ENCODE results near the gene ANGPTL8. TPM values are rescaled to one million over a fixed set of nuclear protein-coding genes. Genes with fewer than 3 reads are reported as not detected.

The ANGPTL8 gene
- polyA plus RNA-seq (ENCODE audit: insufficient read length in 4 of 4) = 1 to 10 TPM in 1 of 4 donors, under 1 TPM in 2, not detected in 1; 0.52 to 1.2 (median 0.86) TPM

GRCh38 chr19:11239377-11240000 is at the start of gene ANGPTL8:
ANGPTL8 (plus strand) TSS chr19:11239619; CDS start chr19:11239638, 19 bp downstream.
- DNase-seq (ENCODE audit: low read depth in 4 of 4, low spot score in 2 of 4) = no peak

GRCh38 chr19:11190501-11190900 is 48.9 kb upstream of the ANGPTL8 start:
- no peak for DNase-seq (ENCODE audit: low read depth in 4 of 4, low spot score in 2 of 4)

- no peak for DNase-seq (ENCODE audit: low read depth in 4 of 4, low spot score in 2 of 4)
Measured at GRCh38 chr19:11191273-11191755, 48.1 kb upstream of the ANGPTL8 start.

GRCh38 chr19:11191934-11192333 is 47.5 kb upstream of the ANGPTL8 start:
- no peak for DNase-seq (ENCODE audit: low read depth in 4 of 4, low spot score in 2 of 4)

GRCh38 chr19:11192957-11193939 is 46.2 kb upstream of the ANGPTL8 start:
- no peak for DNase-seq (ENCODE audit: low read depth in 4 of 4, low spot score in 2 of 4)

- DNase-seq (ENCODE audit: low read depth in 4 of 4, low spot score in 2 of 4) = no peak
Measured at GRCh38 chr19:11194173-11194572, 45.2 kb upstream of the ANGPTL8 start.

GRCh38 chr19:11194656-11195558 is 44.5 kb upstream of the ANGPTL8 start:
- DNase-seq (ENCODE audit: low read depth in 4 of 4, low spot score in 2 of 4) = peak in 3 of 4 donors; percentile 30 to 46 (median 35)

GRCh38 chr19:11195681-11196080 is 43.7 kb upstream of the ANGPTL8 start:
- no peak for DNase-seq (ENCODE audit: low read depth in 4 of 4, low spot score in 2 of 4)

GRCh38 chr19:11196406-11197287 is 42.8 kb upstream of the ANGPTL8 start:
- DNase-seq (ENCODE audit: low read depth in 4 of 4, low spot score in 2 of 4) = peak in 2 of 4 donors; percentile 24 to 26

- peak; percentile 53 to 72 (median 64) for DNase-seq (ENCODE audit: low read depth in 4 of 4, low spot score in 2 of 4)
Measured at GRCh38 chr19:11197291-11198174, 41.9 kb upstream of the ANGPTL8 start, which contains the start of gene KANK2. KANK2 (minus strand) TSS chr19:11197545; CDS start chr19:11194511, 3,034 bp downstream.

GRCh38 chr19:11198175-11198534 is 41.3 kb upstream of the ANGPTL8 start:
- no peak for DNase-seq (ENCODE audit: low read depth in 4 of 4, low spot score in 2 of 4)

GRCh38 chr19:11198769-11199424 is 40.5 kb upstream of the ANGPTL8 start:
- DNase-seq (ENCODE audit: low read depth in 4 of 4, low spot score in 2 of 4) = no peak

- no peak for DNase-seq (ENCODE audit: low read depth in 4 of 4, low spot score in 2 of 4)
Measured at GRCh38 chr19:11199517-11199916, 39.9 kb upstream of the ANGPTL8 start.

- no peak for DNase-seq (ENCODE audit: low read depth in 4 of 4, low spot score in 2 of 4)
Measured at GRCh38 chr19:11200015-11200574, 39.3 kb upstream of the ANGPTL8 start.

- DNase-seq (ENCODE audit: low read depth in 4 of 4, low spot score in 2 of 4) = no peak
Measured at GRCh38 chr19:11200931-11201330, 38.5 kb upstream of the ANGPTL8 start.

- DNase-seq (ENCODE audit: low read depth in 4 of 4, low spot score in 2 of 4) = no peak
Measured at GRCh38 chr19:11201791-11202190, 37.6 kb upstream of the ANGPTL8 start.

GRCh38 chr19:11202488-11203193 is 36.8 kb upstream of the ANGPTL8 start:
- no peak for DNase-seq (ENCODE audit: low read depth in 4 of 4, low spot score in 2 of 4)
